ENCODE measurements around the gene COA4. TPM values are rescaled to one million over a fixed set of nuclear protein-coding genes. Genes with fewer than 3 reads are reported as not detected.

COA4 gene
- polyA plus RNA-seq, 3 donors = 46.6 to 57.7 (median 53.4) TPM

- H3K27ac ChIP-seq (ENCODE audit: low read depth in 1 of 2, low read length in 2 of 2) = peak overlapping the region in 1 of 2 donors; percentile 90
- no peaks in the 10 kb centered on the region for H3K9me3 Mint-ChIP-seq
These were observed 1.3 kb downstream of the COA4 start for GRCh38 chr11:73875380-73875779.

GRCh38 chr11:73872749-73873357 lies 3.8 kb downstream of the COA4 start:
- Histone ChIP-seq H3K36me3 (replicated peaks in 1 of 2; ENCODE audit: control insufficient read depth in 1 of 2, insufficient read depth in 2 of 2, low read length in 2 of 2) (peaks cover 30 to 64% of the 10 kb centered on the region in 2 donors), H3K4me1 (ENCODE audit: control insufficient read depth in 1 of 2, insufficient read depth in 2 of 2, low read length in 2 of 2) (peaks cover 20% of the 10 kb centered on the region in 2 donors), H3K27me3 (ENCODE audit: control insufficient read depth in 2 of 2, insufficient read depth in 2 of 2, low read length in 2 of 2) (no peaks in the 10 kb centered on the region), H4K20me1 (ENCODE audit: insufficient read depth, low read length) (no peaks in the 10 kb centered on the region), H3K4me2 (replicated peaks; ENCODE audit: extremely low read depth, low read length, poor library complexity, severe bottlenecking) (no peak overlapping the region), H2AFZ (ENCODE audit: insufficient read depth, low read depth, low read length, poor library complexity, severe bottlenecking) (no peak overlapping the region), H3K27ac (ENCODE audit: low read depth in 1 of 2, low read length in 2 of 2) (no peak overlapping the region), H3K9ac (ENCODE audit: insufficient read depth, low read length, poor library complexity, severe bottlenecking) (no peak overlapping the region), H3K4me3 (replicated peaks in 1 of 3; ENCODE audit: low read depth in 2 of 3, low read length in 3 of 3) (no peak overlapping the region), H3K9me3 (replicated peaks in 1 of 2; ENCODE audit: control insufficient read depth in 1 of 2, insufficient read depth in 1 of 2, low read length in 2 of 2) (no peaks in the 10 kb centered on the region), H3K79me2 (ENCODE audit: insufficient read depth, low read length) (peaks cover 47% of the 10 kb centered on the region)
- no peak for DNase-seq
- Mint-ChIP-seq H3K4me1 (peaks cover 28% of the 10 kb centered on the region), H3K9me3 (no peaks in the 10 kb centered on the region), H3K27ac (no peak overlapping the region), H3K27me3 (ENCODE audit: low read depth in 3 of 3) (peaks cover 0 to 2% (median 2%) of the 10 kb centered on the region in 3 donors), H3K4me3 (no peak overlapping the region), H3K36me3 (peaks cover 28 to 48% of the 10 kb centered on the region in 2 donors)
- intact Hi-C loops (cut with micrococcal nuclease) = no loop called here
- TF ChIP-seq CTCF (IDR thresholded peaks at IDR 0.05) = no peak
- WGBS (ENCODE audit: insufficient coverage) = 100% methylated on average over 3 of the region's 9 CpGs

More at GRCh38 chr11:73875380-73875779, 1.3 kb downstream of the COA4 start:
- Histone ChIP-seq H3K27me3 (ENCODE audit: control insufficient read depth in 2 of 2, insufficient read depth in 2 of 2, low read length in 2 of 2) (no peaks in the 10 kb centered on the region), H3K4me2 (replicated peaks; ENCODE audit: extremely low read depth, low read length, poor library complexity, severe bottlenecking) (no peak overlapping the region), H3K4me3 (replicated peaks in 1 of 3; ENCODE audit: low read depth in 2 of 3, low read length in 3 of 3) (peak overlapping the region in 1 of 3 experiments; percentile 88), H2AFZ (ENCODE audit: insufficient read depth, low read depth, low read length, poor library complexity, severe bottlenecking) (no peak overlapping the region), H3K79me2 (ENCODE audit: insufficient read depth, low read length) (peaks cover 47% of the 10 kb centered on the region), H3K9ac (ENCODE audit: insufficient read depth, low read length, poor library complexity, severe bottlenecking) (no peak overlapping the region), H3K36me3 (replicated peaks in 1 of 2; ENCODE audit: control insufficient read depth in 1 of 2, insufficient read depth in 2 of 2, low read length in 2 of 2) (peaks cover 24 to 46% of the 10 kb centered on the region in 2 donors), H4K20me1 (ENCODE audit: insufficient read depth, low read length) (no peaks in the 10 kb centered on the region), H3K4me1 (ENCODE audit: control insufficient read depth in 1 of 2, insufficient read depth in 2 of 2, low read length in 2 of 2) (peaks cover 20% of the 10 kb centered on the region in 2 donors), H3K9me3 (replicated peaks in 1 of 2; ENCODE audit: control insufficient read depth in 1 of 2, insufficient read depth in 1 of 2, low read length in 2 of 2) (no peaks in the 10 kb centered on the region)
- Mint-ChIP-seq H3K36me3 (peaks cover 31 to 47% of the 10 kb centered on the region in 2 donors), H3K27me3 (ENCODE audit: low read depth in 3 of 3) (peaks cover 0 to 2% (median 2%) of the 10 kb centered on the region in 3 donors), H3K4me3 (peak overlapping the region in 1 of 2 donors; percentile 6), H3K27ac (peak overlapping the region in 4 of 7 donors; percentile 38 to 95 (median 59)), H3K4me1 (peaks cover 28% of the 10 kb centered on the region)
- no peak for DNase-seq
- TF ChIP-seq CTCF (IDR thresholded peaks at IDR 0.05) = no peak
- intact Hi-C loops (cut with micrococcal nuclease) = no loop called here
- WGBS (ENCODE audit: insufficient coverage) = no CpG with 5 or more reads among the region's 1 CpG

Data from CD14-positive monocyte (primary cell).